HEK293 (cell line): ENCODE results near the gene SPX.

Source experiments
- CTCF ChIA-PET: fragments of 350-600 bp; formaldehyde crosslinking; extraction: SDS; loops from one replicate; lab custom pipeline; 2021; ENCODE audit warnings: antibody characterized with exemption; lab: Yijun Ruan, JAX
- POLR2A ChIA-PET: fragments of 300-600 bp; formaldehyde crosslinking; extraction: SDS; loops from one replicate; lab custom pipeline; 2020; ENCODE audit warnings: antibody characterized with exemption, inconsistent platforms; lab: Yijun Ruan, JAX
- H3K27ac ChIP-seq: fragments of 200-500 bp; sonication (Bioruptor generic); 2 replicates; pipeline ENCODE4 v1.5.1; 2014; ENCODE audit warnings: low read depth, low read length, control low read depth, inconsistent platforms; ENCODE audit errors: extremely low read depth
- H3K36me3 ChIP-seq, 2 experiments: fragments of 200-500 bp in 1 of 2; sonication (Bioruptor generic) in 1 of 2; 1 replicate in 1 of 2; 2 replicates in 1 of 2; pipeline ENCODE4 v1.5.1; 2014 to 2017; ENCODE audit warnings: inconsistent platforms in 2 of 2, low read length in 2 of 2; ENCODE audit not compliant: control insufficient read depth in 2 of 2, insufficient read depth in 1 of 2
- H3K4me1 ChIP-seq: fragments of 200-500 bp; sonication (Bioruptor generic); 2 replicates; pipeline ENCODE4 v1.5.1; 2014; ENCODE audit warnings: mild to moderate bottlenecking, low read length, inconsistent platforms; ENCODE audit not compliant: control insufficient read depth, insufficient read depth
- H3K4me3 ChIP-seq: 2 replicates; pipeline ENCODE4 v1.5.1; 2011; ENCODE audit warnings: low read depth, mild to moderate bottlenecking, control low read depth, low read length, moderate library complexity
- H3K9me3 ChIP-seq: fragments of 200-500 bp; sonication (Bioruptor generic); 2 replicates; pipeline ENCODE4 v1.5.1; 2014; ENCODE audit warnings: low read depth, low read length, inconsistent platforms; ENCODE audit not compliant: control insufficient read depth, insufficient read depth
- EGR2 ChIP-seq: fragments of 450-650 bp; formaldehyde crosslinking; IDR thresholded peaks from 2 replicates; pipeline ENCODE4 v1.5.1; 2016; ENCODE audit warnings: low read depth, missing biosample characterization, missing genetic modification characterization
- KLF10 ChIP-seq: fragments of 450-650 bp; IDR thresholded peaks from 2 replicates; pipeline ENCODE4 v1.5.1; 2018; ENCODE audit warnings: missing biosample characterization, mild to moderate bottlenecking, missing genetic modification characterization
- MZF1 ChIP-seq: fragments of 450-650 bp; formaldehyde crosslinking; IDR thresholded peaks from 2 replicates; pipeline ENCODE4 v1.5.1; 2017; ENCODE audit warnings: missing biosample characterization, missing genetic modification characterization, borderline replicate concordance
- OSR2 ChIP-seq: fragments of 450-650 bp; formaldehyde crosslinking; IDR thresholded peaks from 2 replicates; pipeline ENCODE4 v1.5.1; 2016; ENCODE audit warnings: missing biosample characterization, missing genetic modification characterization
- REPIN1 ChIP-seq: fragments of 450-650 bp; formaldehyde crosslinking; IDR thresholded peaks from 2 replicates; pipeline ENCODE4 v1.5.1; 2017; ENCODE audit warnings: missing biosample characterization, missing genetic modification characterization, low read depth
- SCRT2 ChIP-seq: fragments of 450-650 bp; formaldehyde crosslinking; IDR thresholded peaks from 2 replicates; pipeline ENCODE4 v1.5.1; 2016; ENCODE audit warnings: missing biosample characterization, missing genetic modification characterization
- WT1 ChIP-seq: fragments of 450-650 bp; formaldehyde crosslinking; IDR thresholded peaks from 2 replicates; pipeline ENCODE4 v1.5.1; 2016; ENCODE audit warnings: missing biosample characterization, missing genetic modification characterization
- YY1 ChIP-seq: fragments of 450-650 bp; formaldehyde crosslinking; IDR thresholded peaks from 2 replicates; pipeline ENCODE4 v1.5.1; 2018; ENCODE audit warnings: missing biosample characterization, missing genetic modification characterization
- ZBTB17 ChIP-seq: fragments of 450-650 bp; formaldehyde crosslinking; IDR thresholded peaks from 2 replicates; pipeline ENCODE4 v1.5.1; 2016; ENCODE audit warnings: missing biosample characterization, missing genetic modification characterization
- ZBTB20 ChIP-seq: fragments of 450-650 bp; formaldehyde crosslinking; IDR thresholded peaks from 2 replicates; pipeline ENCODE4 v1.5.1; 2016; ENCODE audit warnings: missing biosample characterization, missing genetic modification characterization
- ZBTB8A ChIP-seq: fragments of 450-650 bp; formaldehyde crosslinking; IDR thresholded peaks from 2 replicates; pipeline ENCODE4 v1.5.1; 2016; ENCODE audit warnings: missing biosample characterization, missing genetic modification characterization
- ZFP69B ChIP-seq: fragments of 450-650 bp; formaldehyde crosslinking; IDR thresholded peaks from 2 replicates; pipeline ENCODE4 v1.5.1; 2016; ENCODE audit warnings: missing biosample characterization, missing genetic modification characterization
- ZNF214 ChIP-seq: fragments of 450-650 bp; formaldehyde crosslinking; IDR thresholded peaks from 2 replicates; pipeline ENCODE4 v1.5.1; 2017; ENCODE audit warnings: missing biosample characterization, mild to moderate bottlenecking, missing genetic modification characterization, borderline replicate concordance
- ZNF266 ChIP-seq: fragments of 450-650 bp; formaldehyde crosslinking; IDR thresholded peaks from 2 replicates; pipeline ENCODE4 v1.5.1; 2016; ENCODE audit warnings: missing biosample characterization, missing genetic modification characterization, low read depth
- ZNF548 ChIP-seq: fragments of 450-650 bp; formaldehyde crosslinking; IDR thresholded peaks from 2 replicates; pipeline ENCODE4 v1.5.1; 2016; ENCODE audit warnings: missing biosample characterization, missing genetic modification characterization
- ZNF558 ChIP-seq: fragments of 450-650 bp; formaldehyde crosslinking; IDR thresholded peaks from 2 replicates; pipeline ENCODE4 v1.5.1; 2016; ENCODE audit warnings: missing biosample characterization, missing genetic modification characterization
- ZNF561 ChIP-seq: fragments of 450-650 bp; IDR thresholded peaks from 2 replicates; pipeline ENCODE4 v1.5.1; 2018; ENCODE audit warnings: missing biosample characterization, missing genetic modification characterization, borderline replicate concordance
- ZNF629 ChIP-seq: fragments of 450-650 bp; formaldehyde crosslinking; IDR thresholded peaks from 2 replicates; pipeline ENCODE4 v1.5.1; 2017; ENCODE audit warnings: missing biosample characterization, missing genetic modification characterization
- ZNF670 ChIP-seq: fragments of 450-650 bp; formaldehyde crosslinking; IDR thresholded peaks from 2 replicates; pipeline ENCODE4 v1.5.1; 2016; ENCODE audit warnings: missing biosample characterization, missing genetic modification characterization, low read depth
- ZNF785 ChIP-seq: fragments of 450-650 bp; formaldehyde crosslinking; IDR thresholded peaks from 2 replicates; pipeline ENCODE4 v1.5.1; 2016; ENCODE audit warnings: missing biosample characterization, missing genetic modification characterization
- ZNF792 ChIP-seq: fragments of 450-650 bp; formaldehyde crosslinking; IDR thresholded peaks from 2 replicates; pipeline ENCODE4 v1.5.1; 2016; ENCODE audit warnings: missing biosample characterization, missing genetic modification characterization
- ZSCAN30 ChIP-seq: fragments of 450-650 bp; IDR thresholded peaks from 2 replicates; pipeline ENCODE4 v1.5.1; 2018; ENCODE audit warnings: missing biosample characterization, mild to moderate bottlenecking, missing genetic modification characterization, moderate library complexity
- TF ChIP-seq, protein P1 (sequence below): fragments of 450-650 bp; formaldehyde crosslinking; IDR thresholded peaks from 2 replicates; pipeline ENCODE4 v1.5.1; 2016; ENCODE audit warnings: missing biosample characterization, missing genetic modification characterization
- TF ChIP-seq, protein P2 (sequence below): fragments of 450-650 bp; formaldehyde crosslinking; IDR thresholded peaks from 2 replicates; pipeline ENCODE4 v1.5.1; 2016; ENCODE audit warnings: missing biosample characterization, missing genetic modification characterization
- TF ChIP-seq, protein P3 (sequence below): fragments of 450-650 bp; formaldehyde crosslinking; IDR thresholded peaks from 2 replicates; pipeline ENCODE4 v1.5.1; 2016; ENCODE audit warnings: missing biosample characterization, missing genetic modification characterization
- TF ChIP-seq, protein P4 (sequence below): fragments of 450-650 bp; formaldehyde crosslinking; IDR thresholded peaks from 2 replicates; pipeline ENCODE4 v1.5.1; 2016; ENCODE audit warnings: missing biosample characterization, missing genetic modification characterization

Gene SPX

DNA sequence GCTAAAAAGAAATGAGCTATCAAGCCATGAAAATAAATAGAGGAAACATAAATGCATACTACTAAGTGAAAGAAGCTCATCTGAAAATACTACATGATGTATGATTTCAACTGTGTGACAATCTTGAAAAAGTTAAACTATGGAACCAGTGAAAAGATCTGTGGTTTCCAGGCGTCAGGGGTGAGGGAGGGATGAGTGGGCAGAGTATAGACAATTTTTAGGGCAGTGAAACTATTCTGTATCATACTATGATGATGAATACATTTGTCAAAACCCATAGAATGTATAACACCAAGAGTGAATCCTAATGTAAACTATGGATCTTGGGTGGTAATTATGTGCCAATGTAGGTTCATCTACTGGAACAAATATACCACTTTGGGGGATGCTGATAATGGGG is 21.3 kb downstream of the SPX start:
- Histone ChIP-seq H3K27ac (no peak overlapping the region), H3K36me3 (no peaks in the 10 kb centered on the region), H3K4me3 (no peak overlapping the region), H3K9me3 (no peaks in the 10 kb centered on the region), H3K4me1 (no peaks in the 10 kb centered on the region)
- TF ChIP-seq SCRT2 (no peak), ZNF785 (tag by site-specific recombination) (no peak)
- ChIA-PET CTCF (no interaction called here), POLR2A (no interaction called here)

DNA sequence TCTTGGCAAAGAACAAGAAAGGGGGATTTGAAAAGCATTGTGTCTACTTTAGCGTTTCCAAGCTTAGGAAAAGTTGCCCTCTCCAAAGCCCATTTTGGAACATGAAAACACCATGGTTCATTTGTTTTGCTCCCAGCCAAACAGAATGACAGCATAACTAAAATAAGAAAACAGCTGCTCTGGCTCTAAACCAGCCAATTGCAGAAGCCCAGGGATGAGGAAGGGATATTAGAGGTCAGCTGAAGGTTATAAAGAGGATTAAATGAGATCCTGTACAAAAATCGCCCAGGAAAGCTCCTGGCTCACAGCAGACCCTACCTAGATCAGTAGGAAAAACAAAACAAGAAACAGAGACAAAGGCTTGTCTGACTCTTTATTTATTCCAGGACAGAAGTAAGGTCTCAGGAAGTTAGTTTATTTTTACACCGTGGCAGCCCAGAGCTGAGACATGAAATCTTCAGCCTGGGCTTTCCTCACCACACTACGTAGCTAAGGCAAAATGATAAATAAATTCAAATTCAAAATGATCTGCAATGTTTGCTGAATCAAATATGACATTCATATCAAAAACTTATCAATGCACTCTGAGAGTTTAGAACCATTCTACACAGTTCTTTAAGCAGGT is 25.9 kb downstream of the SPX start:
- Histone ChIP-seq H3K36me3 (no peaks in the 10 kb centered on the region), H3K9me3 (no peaks in the 10 kb centered on the region), H3K4me1 (no peaks in the 10 kb centered on the region), H3K4me3 (no peak overlapping the region), H3K27ac (no peak overlapping the region)
- TF ChIP-seq ZBTB8A (tag by site-specific recombination), result no peak
- no peak for TF ChIP-seq ZNF792
- TF ChIP-seq ZNF266 (tag by site-specific recombination), result no peak
- TF ChIP-seq KLF10 (tag by site-specific recombination), result no peak
- TF ChIP-seq ZFP69B (tag by site-specific recombination), result no peak
- TF ChIP-seq, protein P1, sequence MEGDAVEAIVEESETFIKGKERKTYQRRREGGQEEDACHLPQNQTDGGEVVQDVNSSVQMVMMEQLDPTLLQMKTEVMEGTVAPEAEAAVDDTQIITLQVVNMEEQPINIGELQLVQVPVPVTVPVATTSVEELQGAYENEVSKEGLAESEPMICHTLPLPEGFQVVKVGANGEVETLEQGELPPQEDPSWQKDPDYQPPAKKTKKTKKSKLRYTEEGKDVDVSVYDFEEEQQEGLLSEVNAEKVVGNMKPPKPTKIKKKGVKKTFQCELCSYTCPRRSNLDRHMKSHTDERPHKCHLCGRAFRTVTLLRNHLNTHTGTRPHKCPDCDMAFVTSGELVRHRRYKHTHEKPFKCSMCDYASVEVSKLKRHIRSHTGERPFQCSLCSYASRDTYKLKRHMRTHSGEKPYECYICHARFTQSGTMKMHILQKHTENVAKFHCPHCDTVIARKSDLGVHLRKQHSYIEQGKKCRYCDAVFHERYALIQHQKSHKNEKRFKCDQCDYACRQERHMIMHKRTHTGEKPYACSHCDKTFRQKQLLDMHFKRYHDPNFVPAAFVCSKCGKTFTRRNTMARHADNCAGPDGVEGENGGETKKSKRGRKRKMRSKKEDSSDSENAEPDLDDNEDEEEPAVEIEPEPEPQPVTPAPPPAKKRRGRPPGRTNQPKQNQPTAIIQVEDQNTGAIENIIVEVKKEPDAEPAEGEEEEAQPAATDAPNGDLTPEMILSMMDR, result no peak
- no peak for TF ChIP-seq ZSCAN30 (tag by site-specific recombination)
- TF ChIP-seq WT1 (tag by site-specific recombination), result no peak
- TF ChIP-seq ZNF561 (tag by site-specific recombination), result no peak
- no peak for TF ChIP-seq ZBTB20 (tag by site-specific recombination)
- TF ChIP-seq, protein P2, sequence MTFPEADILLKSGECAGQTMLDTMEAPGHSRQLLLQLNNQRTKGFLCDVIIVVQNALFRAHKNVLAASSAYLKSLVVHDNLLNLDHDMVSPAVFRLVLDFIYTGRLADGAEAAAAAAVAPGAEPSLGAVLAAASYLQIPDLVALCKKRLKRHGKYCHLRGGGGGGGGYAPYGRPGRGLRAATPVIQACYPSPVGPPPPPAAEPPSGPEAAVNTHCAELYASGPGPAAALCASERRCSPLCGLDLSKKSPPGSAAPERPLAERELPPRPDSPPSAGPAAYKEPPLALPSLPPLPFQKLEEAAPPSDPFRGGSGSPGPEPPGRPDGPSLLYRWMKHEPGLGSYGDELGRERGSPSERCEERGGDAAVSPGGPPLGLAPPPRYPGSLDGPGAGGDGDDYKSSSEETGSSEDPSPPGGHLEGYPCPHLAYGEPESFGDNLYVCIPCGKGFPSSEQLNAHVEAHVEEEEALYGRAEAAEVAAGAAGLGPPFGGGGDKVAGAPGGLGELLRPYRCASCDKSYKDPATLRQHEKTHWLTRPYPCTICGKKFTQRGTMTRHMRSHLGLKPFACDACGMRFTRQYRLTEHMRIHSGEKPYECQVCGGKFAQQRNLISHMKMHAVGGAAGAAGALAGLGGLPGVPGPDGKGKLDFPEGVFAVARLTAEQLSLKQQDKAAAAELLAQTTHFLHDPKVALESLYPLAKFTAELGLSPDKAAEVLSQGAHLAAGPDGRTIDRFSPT (tag by site-specific recombination), result no peak
- no peak for TF ChIP-seq EGR2 (tag by site-specific recombination)
- no peak for TF ChIP-seq YY1 (tag by site-specific recombination)
- TF ChIP-seq ZBTB17 (tag by site-specific recombination), result no peak
- TF ChIP-seq ZNF548 (tag by site-specific recombination), result no peak
- no peak for TF ChIP-seq OSR2 (tag by site-specific recombination)
- CTCF ChIA-PET, result no interaction called here
- POLR2A ChIA-PET, result no interaction called here

DNA sequence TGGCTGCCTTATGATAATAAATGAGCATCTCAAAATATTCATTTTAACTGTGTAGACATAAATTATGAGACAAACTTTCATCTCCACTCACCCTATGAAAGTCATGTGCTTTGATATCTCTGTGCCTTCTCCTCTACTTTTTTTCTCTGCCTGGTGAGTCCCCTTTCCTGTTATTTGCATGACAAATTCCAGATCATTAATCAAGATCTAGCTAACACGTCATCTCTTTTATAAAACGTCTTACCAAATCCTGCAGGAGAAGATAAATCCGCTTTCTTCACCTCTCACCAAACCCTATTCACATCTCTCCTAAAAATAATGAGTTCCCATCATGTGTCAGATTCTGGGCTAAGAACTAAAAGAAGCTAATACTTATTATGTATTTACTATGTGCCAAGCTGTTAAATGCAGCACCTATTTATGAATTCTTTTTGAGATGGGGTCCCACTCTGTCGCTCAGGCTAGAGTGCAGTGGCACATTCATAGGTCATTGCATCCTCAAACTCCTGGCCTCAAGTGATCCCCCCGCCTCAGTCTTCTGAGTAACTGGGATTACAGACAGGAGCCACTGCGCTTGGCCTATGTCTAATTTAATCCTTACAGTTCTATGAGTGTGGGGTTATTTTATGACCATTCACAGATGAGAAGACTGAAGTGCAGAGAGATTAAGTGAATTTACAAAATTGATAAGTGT is 26.7 kb downstream of the SPX start:
- ChIA-PET CTCF (interaction anchor here (1.2 kb wide), 1 partner anchor 9 kb away, joined by 5 read pairs; no protein-coding TSS in a partner anchor), POLR2A (no interaction called here)
- H3K4me1 ChIP-seq, result no peaks in the 10 kb centered on the region
- no peak for TF ChIP-seq ZNF629
- TF ChIP-seq ZNF558 (tag by site-specific recombination), result no peak
- no peak for TF ChIP-seq ZNF214 (tag by site-specific recombination)
- no peak for TF ChIP-seq ZNF670 (tag by site-specific recombination)
- no peak for TF ChIP-seq MZF1 (tag by site-specific recombination)
- TF ChIP-seq, protein P3, sequence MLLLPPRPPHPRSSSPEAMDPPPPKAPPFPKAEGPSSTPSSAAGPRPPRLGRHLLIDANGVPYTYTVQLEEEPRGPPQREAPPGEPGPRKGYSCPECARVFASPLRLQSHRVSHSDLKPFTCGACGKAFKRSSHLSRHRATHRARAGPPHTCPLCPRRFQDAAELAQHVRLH, result no peak
- TF ChIP-seq, protein P4, sequence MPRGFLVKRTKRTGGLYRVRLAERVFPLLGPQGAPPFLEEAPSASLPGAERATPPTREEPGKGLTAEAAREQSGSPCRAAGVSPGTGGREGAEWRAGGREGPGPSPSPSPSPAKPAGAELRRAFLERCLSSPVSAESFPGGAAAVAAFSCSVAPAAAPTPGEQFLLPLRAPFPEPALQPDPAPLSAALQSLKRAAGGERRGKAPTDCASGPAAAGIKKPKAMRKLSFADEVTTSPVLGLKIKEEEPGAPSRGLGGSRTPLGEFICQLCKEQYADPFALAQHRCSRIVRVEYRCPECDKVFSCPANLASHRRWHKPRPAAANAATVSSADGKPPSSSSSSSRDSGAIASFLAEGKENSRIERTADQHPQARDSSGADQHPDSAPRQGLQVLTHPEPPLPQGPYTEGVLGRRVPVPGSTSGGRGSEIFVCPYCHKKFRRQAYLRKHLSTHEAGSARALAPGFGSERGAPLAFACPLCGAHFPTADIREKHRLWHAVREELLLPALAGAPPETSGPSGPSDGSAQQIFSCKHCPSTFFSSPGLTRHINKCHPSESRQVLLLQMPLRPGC (tag by site-specific recombination), result no peak
- no peak for TF ChIP-seq REPIN1 (tag by site-specific recombination)

More for the DNA sequence above, 26.7 kb downstream of the SPX start:
- Histone ChIP-seq H3K9me3 (no peaks in the 10 kb centered on the region), H3K36me3 (no peaks in the 10 kb centered on the region), H3K27ac (no peak overlapping the region), H3K4me3 (no peak overlapping the region)
